ENCODE measurements around the gene MRPS35. TPM values are rescaled to one million over a fixed set of nuclear protein-coding genes. Genes with fewer than 3 reads are reported as not detected.

The MRPS35 gene
- total RNA-seq, 1 donor from 2014 or later: 50.4 TPM

GRCh38 chr12:27667540-27667939, 43.1 kb upstream of the MRPS35 start:
- Histone ChIP-seq H3K27ac (ENCODE audit: low read depth, low read length) (peak overlapping the region; percentile 32), H4K20me1 (ENCODE audit: insufficient read depth, low read length) (peaks cover 3% of the 10 kb centered on the region), H3K4me3 (ENCODE audit: insufficient read depth, low read depth, low read length) (no peak overlapping the region), H3K9me3 (ENCODE audit: insufficient read depth, low read depth, low read length) (no peaks in the 10 kb centered on the region), H3K4me1 (ENCODE audit: insufficient read depth, low read length) (peaks cover 10% of the 10 kb centered on the region), H3K9ac (ENCODE audit: low read length) (no peak overlapping the region), H3K4me2 (ENCODE audit: low read length) (no peak overlapping the region), H3K27me3 (ENCODE audit: insufficient read depth, low read length) (no peaks in the 10 kb centered on the region), H3K36me3 (ENCODE audit: insufficient read depth, low read length) (peaks cover 42% of the 10 kb centered on the region), H3K79me2 (ENCODE audit: insufficient read depth, low read length) (no peaks in the 10 kb centered on the region), H2AFZ (ENCODE audit: low read depth, low read length) (no peak overlapping the region)
- Mint-ChIP-seq H3K27ac (ENCODE audit: unreplicated experiment) (no peak overlapping the region), H3K4me3 (ENCODE audit: unreplicated experiment) (no peak overlapping the region), H3K9me3 (ENCODE audit: unreplicated experiment) (no peaks in the 10 kb centered on the region), H3K4me1 (ENCODE audit: low read depth, unreplicated experiment) (peaks cover 11% of the 10 kb centered on the region), H3K36me3 (ENCODE audit: low read depth, unreplicated experiment) (peaks cover 25% of the 10 kb centered on the region), H3K27me3 (ENCODE audit: low read depth, unreplicated experiment) (no peaks in the 10 kb centered on the region)
- no peak for TF ChIP-seq EZH2 (IDR thresholded peaks at IDR 0.05; ENCODE audit: insufficient read depth, low read length)
- no peak for TF ChIP-seq CTCF (IDR thresholded peaks at IDR 0.05; ENCODE audit: insufficient read depth, low read depth, low read length)
- FAIRE-seq (peak; percentile 13), DNase-seq (ENCODE audit: low read depth) (peak; percentile 84)

GRCh38 chr12:27672051-27672450, 38.6 kb upstream of the MRPS35 start:
- Mint-ChIP-seq H3K9me3 (ENCODE audit: unreplicated experiment) (no peaks in the 10 kb centered on the region), H3K36me3 (ENCODE audit: low read depth, unreplicated experiment) (peaks cover 17% of the 10 kb centered on the region), H3K4me3 (ENCODE audit: unreplicated experiment) (no peak overlapping the region), H3K27me3 (ENCODE audit: low read depth, unreplicated experiment) (no peaks in the 10 kb centered on the region), H3K4me1 (ENCODE audit: low read depth, unreplicated experiment) (peaks cover 10% of the 10 kb centered on the region), H3K27ac (ENCODE audit: unreplicated experiment) (no peak overlapping the region)
- no peaks in the 10 kb centered on the region for H3K27me3 ChIP-seq (ENCODE audit: insufficient read depth, low read length)
- no peak overlapping the region for H3K27ac ChIP-seq (ENCODE audit: low read depth, low read length)
- FAIRE-seq (no peak), DNase-seq (ENCODE audit: low read depth) (no peak)
- no peak overlapping the region for H2AFZ ChIP-seq (ENCODE audit: low read depth, low read length)
- H3K4me1 ChIP-seq (ENCODE audit: insufficient read depth, low read length): peaks cover 9% of the 10 kb centered on the region
- no peak overlapping the region for H3K9ac ChIP-seq (ENCODE audit: low read length)
- no peaks in the 10 kb centered on the region for H3K79me2 ChIP-seq (ENCODE audit: insufficient read depth, low read length)
- TF ChIP-seq EZH2 (IDR thresholded peaks at IDR 0.05; ENCODE audit: insufficient read depth, low read length) (no peak), CTCF (IDR thresholded peaks at IDR 0.05; ENCODE audit: insufficient read depth, low read depth, low read length) (no peak)
- peaks cover 3% of the 10 kb centered on the region for H4K20me1 ChIP-seq (ENCODE audit: insufficient read depth, low read length)
- peaks cover 21% of the 10 kb centered on the region for H3K36me3 ChIP-seq (ENCODE audit: insufficient read depth, low read length)
- no peak overlapping the region for H3K4me2 ChIP-seq (ENCODE audit: low read length)
- no peaks in the 10 kb centered on the region for H3K9me3 ChIP-seq (ENCODE audit: insufficient read depth, low read depth, low read length)
- H3K4me3 ChIP-seq (ENCODE audit: insufficient read depth, low read depth, low read length): no peak overlapping the region

- peaks cover 16% of the 10 kb centered on the region for H3K36me3 ChIP-seq (ENCODE audit: insufficient read depth, low read length)
- Mint-ChIP-seq H3K27me3 (ENCODE audit: low read depth, unreplicated experiment) (no peaks in the 10 kb centered on the region), H3K9me3 (ENCODE audit: unreplicated experiment) (no peaks in the 10 kb centered on the region), H3K4me1 (ENCODE audit: low read depth, unreplicated experiment) (peaks cover 4% of the 10 kb centered on the region), H3K36me3 (ENCODE audit: low read depth, unreplicated experiment) (peaks cover 17% of the 10 kb centered on the region), H3K27ac (ENCODE audit: unreplicated experiment) (no peak overlapping the region), H3K4me3 (ENCODE audit: unreplicated experiment) (no peak overlapping the region)
- peaks cover 3% of the 10 kb centered on the region for H3K4me1 ChIP-seq (ENCODE audit: insufficient read depth, low read length)
- DNase-seq (ENCODE audit: low read depth) (no peak), FAIRE-seq (no peak)
- peaks cover 3% of the 10 kb centered on the region for H4K20me1 ChIP-seq (ENCODE audit: insufficient read depth, low read length)
- no peaks in the 10 kb centered on the region for H3K9me3 ChIP-seq (ENCODE audit: insufficient read depth, low read depth, low read length)
- H3K9ac ChIP-seq (ENCODE audit: low read length): no peak overlapping the region
- H2AFZ ChIP-seq (ENCODE audit: low read depth, low read length): no peak overlapping the region
- H3K4me3 ChIP-seq (ENCODE audit: insufficient read depth, low read depth, low read length): no peak overlapping the region
- no peaks in the 10 kb centered on the region for H3K27me3 ChIP-seq (ENCODE audit: insufficient read depth, low read length)
- H3K4me2 ChIP-seq (ENCODE audit: low read length): no peak overlapping the region
- TF ChIP-seq CTCF (IDR thresholded peaks at IDR 0.05; ENCODE audit: insufficient read depth, low read depth, low read length) (no peak), EZH2 (IDR thresholded peaks at IDR 0.05; ENCODE audit: insufficient read depth, low read length) (no peak)
- no peak overlapping the region for H3K27ac ChIP-seq (ENCODE audit: low read depth, low read length)
- H3K79me2 ChIP-seq (ENCODE audit: insufficient read depth, low read length): no peaks in the 10 kb centered on the region
Observed at GRCh38 chr12:27672643-27673042, 38.0 kb upstream of the MRPS35 start.

All from astrocyte (in vitro differentiated cells and primary cell).